Measurements from ENCODE around the gene FAM120B.

The FAM120B gene

DNA sequence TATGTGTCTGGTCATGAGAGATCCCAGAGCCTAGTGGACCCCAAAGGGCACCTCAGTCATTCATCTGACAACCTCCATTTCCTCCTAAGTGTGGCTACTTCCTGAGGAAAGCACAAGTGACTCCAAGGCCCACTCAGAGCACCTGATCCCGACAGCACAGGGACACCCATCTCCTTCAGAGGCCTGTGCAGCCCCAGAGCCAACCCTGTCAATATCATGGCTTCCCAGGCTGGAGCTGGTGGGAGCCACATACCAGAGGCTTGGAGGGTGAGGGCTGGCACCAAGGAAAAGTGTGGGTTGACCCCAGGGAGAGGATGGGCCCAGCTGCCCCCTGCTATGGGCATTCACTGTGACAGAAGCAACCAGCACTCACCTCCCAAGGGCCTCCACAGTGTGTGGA lies 129.2 kb downstream of the FAM120B start:
- ChIA-PET CTCF (no interaction called here), POLR2A (no interaction called here)
- Histone ChIP-seq H3K27me3 (replicated peaks in 2 of 5; ENCODE audit: control insufficient read depth in 4 of 5, insufficient read depth in 5 of 5, low read length in 4 of 5) (peaks cover 0 to 13% (median 10%) of the 10 kb centered on the region in 5 experiments), H3K4me3 (ENCODE audit: control insufficient read depth in 1 of 7, extremely low read depth in 1 of 7, insufficient read depth in 4 of 7, low read depth in 2 of 7, low read length in 6 of 7) (no peak overlapping the region), H3K27ac (ENCODE audit: insufficient read depth in 1 of 2, low read depth in 1 of 2, low read length in 2 of 2, poor library complexity in 1 of 2, severe bottlenecking in 2 of 2) (no peak overlapping the region), H3K4me1 (ENCODE audit: control extremely low read depth in 1 of 4, control insufficient read depth in 4 of 4, insufficient read depth in 4 of 4, low read length in 3 of 4) (peaks cover 0 to 9% (median 4%) of the 10 kb centered on the region in 4 experiments), H3K9me3 (ENCODE audit: control extremely low read depth in 1 of 5, control insufficient read depth in 4 of 5, insufficient read depth in 2 of 5, low read depth in 1 of 5, low read length in 4 of 5) (peaks cover 0 to 10% (median 3%) of the 10 kb centered on the region in 5 experiments), H3K36me3 (ENCODE audit: control insufficient read depth in 4 of 4, insufficient read depth in 4 of 4, low read length in 3 of 4) (no peaks in the 10 kb centered on the region)
- DNase-seq, result no peak
- no CpG with 5 or more reads among the region's 1 CpG for WGBS (ENCODE audit: insufficient coverage)

GRCh38 chr6:170436209-170436809 lies 129.8 kb downstream of the FAM120B start:
- no peaks in the 10 kb centered on the region for H3K36me3 ChIP-seq (ENCODE audit: control insufficient read depth in 4 of 4, insufficient read depth in 4 of 4, low read length in 3 of 4)
- POLR2A ChIA-PET, result no interaction called here
- H3K27ac ChIP-seq (ENCODE audit: insufficient read depth in 1 of 2, low read depth in 1 of 2, low read length in 2 of 2, poor library complexity in 1 of 2, severe bottlenecking in 2 of 2), result no peak overlapping the region
- no peak for DNase-seq
- peaks cover 0 to 10% (median 3%) of the 10 kb centered on the region in 5 experiments for H3K9me3 ChIP-seq (ENCODE audit: control extremely low read depth in 1 of 5, control insufficient read depth in 4 of 5, insufficient read depth in 2 of 5, low read depth in 1 of 5, low read length in 4 of 5)
- WGBS (ENCODE audit: insufficient coverage), result 94% methylated on average over 2 of the region's 3 CpGs
- CTCF ChIA-PET, result no interaction called here
- H3K4me3 ChIP-seq (ENCODE audit: control insufficient read depth in 1 of 7, extremely low read depth in 1 of 7, insufficient read depth in 4 of 7, low read depth in 2 of 7, low read length in 6 of 7), result no peak overlapping the region
- peaks cover 0 to 13% (median 11%) of the 10 kb centered on the region in 5 experiments for H3K27me3 ChIP-seq (replicated peaks in 2 of 5; ENCODE audit: control insufficient read depth in 4 of 5, insufficient read depth in 5 of 5, low read length in 4 of 5)
- peaks cover 0 to 9% (median 4%) of the 10 kb centered on the region in 4 experiments for H3K4me1 ChIP-seq (ENCODE audit: control extremely low read depth in 1 of 4, control insufficient read depth in 4 of 4, insufficient read depth in 4 of 4, low read length in 3 of 4)

GRCh38 chr6:170437719-170438401 lies 131.3 kb downstream of the FAM120B start:
- H3K27me3 ChIP-seq (replicated peaks in 2 of 5; ENCODE audit: control insufficient read depth in 4 of 5, insufficient read depth in 5 of 5, low read length in 4 of 5), result peaks cover 0 to 13% (median 11%) of the 10 kb centered on the region in 5 experiments
- peaks cover 0 to 9% (median 4%) of the 10 kb centered on the region in 4 experiments for H3K4me1 ChIP-seq (ENCODE audit: control extremely low read depth in 1 of 4, control insufficient read depth in 4 of 4, insufficient read depth in 4 of 4, low read length in 3 of 4)
- H3K4me3 ChIP-seq (ENCODE audit: control insufficient read depth in 1 of 7, extremely low read depth in 1 of 7, insufficient read depth in 4 of 7, low read depth in 2 of 7, low read length in 6 of 7), result peak overlapping the region in 5 of 7 experiments; percentile 26 to 71 (median 40)
- no peaks in the 10 kb centered on the region for H3K36me3 ChIP-seq (ENCODE audit: control insufficient read depth in 4 of 4, insufficient read depth in 4 of 4, low read length in 3 of 4)
- WGBS (ENCODE audit: insufficient coverage), result 84% methylated on average over 10 of the region's 12 CpGs
- H3K9me3 ChIP-seq (ENCODE audit: control extremely low read depth in 1 of 5, control insufficient read depth in 4 of 5, insufficient read depth in 2 of 5, low read depth in 1 of 5, low read length in 4 of 5), result peaks cover 0 to 10% (median 3%) of the 10 kb centered on the region in 5 experiments
- POLR2A ChIA-PET, result no interaction called here
- no peak for DNase-seq
- no peak overlapping the region for H3K27ac ChIP-seq (ENCODE audit: insufficient read depth in 1 of 2, low read depth in 1 of 2, low read length in 2 of 2, poor library complexity in 1 of 2, severe bottlenecking in 2 of 2)
- CTCF ChIA-PET, result no interaction called here

DNA sequence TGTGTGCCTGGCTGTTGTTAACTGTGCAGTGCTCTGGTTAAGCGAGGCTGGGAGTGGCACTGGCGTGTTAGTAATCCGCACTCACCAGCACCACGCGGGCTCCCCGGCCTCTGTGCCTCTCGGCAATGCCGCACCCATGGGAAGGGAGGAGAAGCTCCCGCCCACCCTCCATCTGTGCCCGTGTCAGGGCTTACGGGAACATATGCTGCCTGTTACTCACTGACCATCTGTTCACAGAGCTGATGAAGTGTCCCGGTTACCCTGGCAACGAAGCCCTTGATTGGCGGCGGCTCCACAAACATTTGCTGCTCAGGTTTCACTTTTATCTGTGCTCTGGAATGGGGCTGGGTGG lies 131.8 kb downstream of the FAM120B start:
- POLR2A ChIA-PET, result no interaction called here
- peak; percentile 68 to 94 (median 93) for DNase-seq
- H3K4me1 ChIP-seq (ENCODE audit: control extremely low read depth in 1 of 4, control insufficient read depth in 4 of 4, insufficient read depth in 4 of 4, low read length in 3 of 4), result peaks cover 0 to 9% (median 4%) of the 10 kb centered on the region in 4 experiments
- no peak overlapping the region for H3K27ac ChIP-seq (ENCODE audit: insufficient read depth in 1 of 2, low read depth in 1 of 2, low read length in 2 of 2, poor library complexity in 1 of 2, severe bottlenecking in 2 of 2)
- CTCF ChIA-PET, result interaction anchor here (1.6 kb wide), 1 partner anchor 85 kb away, joined by 4 read pairs; no protein-coding TSS in a partner anchor
- no peaks in the 10 kb centered on the region for H3K36me3 ChIP-seq (ENCODE audit: control insufficient read depth in 4 of 4, insufficient read depth in 4 of 4, low read length in 3 of 4)
- H3K27me3 ChIP-seq (replicated peaks in 2 of 5; ENCODE audit: control insufficient read depth in 4 of 5, insufficient read depth in 5 of 5, low read length in 4 of 5), result peaks cover 0 to 13% (median 11%) of the 10 kb centered on the region in 5 experiments
- H3K9me3 ChIP-seq (ENCODE audit: control extremely low read depth in 1 of 5, control insufficient read depth in 4 of 5, insufficient read depth in 2 of 5, low read depth in 1 of 5, low read length in 4 of 5), result peaks cover 0 to 10% (median 3%) of the 10 kb centered on the region in 5 experiments
- H3K4me3 ChIP-seq (ENCODE audit: control insufficient read depth in 1 of 7, extremely low read depth in 1 of 7, insufficient read depth in 4 of 7, low read depth in 2 of 7, low read length in 6 of 7), result peak overlapping the region in 5 of 7 experiments; percentile 26 to 71 (median 40)
- 4% methylated on average over 7 of the region's 15 CpGs for WGBS (ENCODE audit: insufficient coverage)

- Histone ChIP-seq H3K4me1 (ENCODE audit: control extremely low read depth in 1 of 4, control insufficient read depth in 4 of 4, insufficient read depth in 4 of 4, low read length in 3 of 4) (peaks cover 0 to 9% (median 4%) of the 10 kb centered on the region in 4 experiments), H3K4me3 (ENCODE audit: control insufficient read depth in 1 of 7, extremely low read depth in 1 of 7, insufficient read depth in 4 of 7, low read depth in 2 of 7, low read length in 6 of 7) (no peak overlapping the region), H3K36me3 (ENCODE audit: control insufficient read depth in 4 of 4, insufficient read depth in 4 of 4, low read length in 3 of 4) (no peaks in the 10 kb centered on the region), H3K9me3 (ENCODE audit: control extremely low read depth in 1 of 5, control insufficient read depth in 4 of 5, insufficient read depth in 2 of 5, low read depth in 1 of 5, low read length in 4 of 5) (peaks cover 0 to 10% (median 3%) of the 10 kb centered on the region in 5 experiments), H3K27me3 (replicated peaks in 2 of 5; ENCODE audit: control insufficient read depth in 4 of 5, insufficient read depth in 5 of 5, low read length in 4 of 5) (peaks cover 0 to 13% (median 10%) of the 10 kb centered on the region in 5 experiments), H3K27ac (ENCODE audit: insufficient read depth in 1 of 2, low read depth in 1 of 2, low read length in 2 of 2, poor library complexity in 1 of 2, severe bottlenecking in 2 of 2) (no peak overlapping the region)
- ChIA-PET POLR2A (no interaction called here), CTCF (interaction anchor here (1.6 kb wide), 1 partner anchor 85 kb away, joined by 4 read pairs; no protein-coding TSS in a partner anchor)
- DNase-seq, result no peak
These were observed 132.3 kb downstream of the FAM120B start for GRCh38 chr6:170438861-170439260.

DNA sequence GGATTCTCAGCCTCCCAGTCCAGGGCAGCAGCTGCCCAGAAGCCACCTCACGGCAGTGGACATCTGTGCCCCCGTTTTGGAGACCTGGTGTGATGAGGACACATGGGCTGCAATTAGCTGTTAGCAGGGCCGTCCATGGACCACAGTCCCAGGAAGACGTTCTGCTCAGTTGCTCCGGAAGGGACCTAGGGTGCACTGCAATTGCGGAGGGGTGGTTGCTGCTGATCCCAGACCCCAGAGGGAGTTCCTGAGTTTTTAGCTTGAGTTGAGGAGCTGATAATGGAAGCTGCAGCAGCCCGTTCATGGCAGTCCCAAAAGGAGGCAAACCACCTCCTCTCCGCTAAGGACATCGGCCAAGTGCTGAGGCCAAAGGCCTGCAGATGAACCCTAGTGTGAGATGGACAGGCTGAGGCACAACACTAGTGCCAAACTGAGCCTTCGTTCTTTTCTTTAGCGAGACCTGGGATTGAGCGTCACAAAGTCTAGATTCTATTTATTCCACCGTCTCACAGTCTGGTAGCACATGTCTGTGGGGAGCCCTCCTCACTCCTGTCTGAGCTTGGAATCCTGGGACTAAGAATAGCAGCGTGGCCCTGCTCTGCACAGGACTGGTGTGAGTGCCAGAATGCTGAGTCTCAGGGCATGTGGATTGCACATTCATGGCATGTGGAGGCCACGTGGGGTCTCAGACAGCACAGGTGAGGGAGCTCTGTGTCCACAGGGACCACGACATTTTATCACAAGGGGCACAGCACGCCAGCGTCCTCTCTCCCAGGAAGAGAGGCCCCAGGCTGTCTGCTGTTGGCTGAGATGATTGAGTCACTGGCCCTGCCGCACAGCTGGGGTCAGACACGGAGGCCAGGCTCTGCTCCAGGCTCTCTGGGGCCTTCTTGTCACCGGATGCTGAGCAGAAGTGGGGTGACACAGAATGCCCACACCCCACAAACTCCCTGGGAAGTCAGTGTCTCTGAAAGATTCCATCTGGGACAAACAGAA lies 133.1 kb downstream of the FAM120B start:
- ChIA-PET CTCF (interaction anchor here (0.6 to 1.6 kb wide), 2 partner anchors 18 to 84 kb away, joined by 3 to 4 read pairs; no protein-coding TSS in a partner anchor), POLR2A (no interaction called here)
- Histone ChIP-seq H3K36me3 (ENCODE audit: control insufficient read depth in 4 of 4, insufficient read depth in 4 of 4, low read length in 3 of 4) (no peaks in the 10 kb centered on the region), H3K9me3 (ENCODE audit: control extremely low read depth in 1 of 5, control insufficient read depth in 4 of 5, insufficient read depth in 2 of 5, low read depth in 1 of 5, low read length in 4 of 5) (peaks cover 0 to 10% (median 3%) of the 10 kb centered on the region in 5 experiments), H3K4me3 (ENCODE audit: control insufficient read depth in 1 of 7, extremely low read depth in 1 of 7, insufficient read depth in 4 of 7, low read depth in 2 of 7, low read length in 6 of 7) (no peak overlapping the region), H3K4me1 (ENCODE audit: control extremely low read depth in 1 of 4, control insufficient read depth in 4 of 4, insufficient read depth in 4 of 4, low read length in 3 of 4) (peaks cover 0 to 9% (median 4%) of the 10 kb centered on the region in 4 experiments), H3K27me3 (replicated peaks in 2 of 5; ENCODE audit: control insufficient read depth in 4 of 5, insufficient read depth in 5 of 5, low read length in 4 of 5) (peaks cover 0 to 13% (median 10%) of the 10 kb centered on the region in 5 experiments), H3K27ac (ENCODE audit: insufficient read depth in 1 of 2, low read depth in 1 of 2, low read length in 2 of 2, poor library complexity in 1 of 2, severe bottlenecking in 2 of 2) (no peak overlapping the region)
- WGBS (ENCODE audit: insufficient coverage), result 95% methylated on average over 20 of the region's 21 CpGs
- DNase-seq, result no peak

Data from common myeloid progenitor, CD34-positive (primary cell).